IPS DF 6.9 (cell line): ENCODE measurements around the gene PDGFRB.

Source experiments
- DNase-seq: peaks from one replicate; pipeline ENCODE4 v3.0.0-alpha.2; 2013; ENCODE audit warnings: low read depth, low spot score
- H3K27ac ChIP-seq: one replicate; pipeline ENCODE4 v1.5.1; 2013; ENCODE audit warnings: low read length, control low read depth
- H3K27me3 ChIP-seq: 2 replicates; pipeline ENCODE4 v1.6.1; 2013; ENCODE audit warnings: mild to moderate bottlenecking, low read length; ENCODE audit not compliant: control insufficient read depth, insufficient read depth
- H3K36me3 ChIP-seq: 2 replicates; pipeline ENCODE4 v1.6.1; 2013; ENCODE audit warnings: low read length; ENCODE audit not compliant: control insufficient read depth, insufficient read depth
- H3K4me1 ChIP-seq: 2 replicates; pipeline ENCODE4 v1.6.1; 2013; ENCODE audit warnings: low read length; ENCODE audit not compliant: control insufficient read depth, insufficient read depth
- H3K4me3 ChIP-seq: 2 replicates; pipeline ENCODE4 v1.5.1; 2013; ENCODE audit warnings: mild to moderate bottlenecking, low read length
- H3K9me3 ChIP-seq: 2 replicates; pipeline ENCODE4 v1.6.1; 2013; ENCODE audit warnings: low read length, inconsistent platforms; ENCODE audit not compliant: control insufficient read depth, insufficient read depth
- WGBS: extraction: QIAGEN DNeasy Blood & Tissue Kit; methylation state at CpG from one replicate; pipeline ENCODE4 v1.1.7; 2013; ENCODE audit warnings: mixed read lengths, missing lambda C conversion rate; ENCODE audit not compliant: insufficient read length, insufficient coverage; 5-methylcytosine and 5-hydroxymethylcytosine counted together

Gene PDGFRB

GRCh38 chr5:150156027-150156368, 353 bp upstream of the PDGFRB start:
- no peaks in the 10 kb centered on the region for H3K36me3 ChIP-seq
- no peak for DNase-seq
- H3K4me3 ChIP-seq = no peak overlapping the region
- WGBS = no CpG with 5 or more reads among the region's 9 CpGs
- H3K27me3 ChIP-seq = no peaks in the 10 kb centered on the region
- H3K9me3 ChIP-seq = no peaks in the 10 kb centered on the region
- H3K4me1 ChIP-seq = peaks cover 4% of the 10 kb centered on the region; the same call in 1 of the 2 replicates
- H3K27ac ChIP-seq = no peak overlapping the region

- no peak overlapping the region for H3K27ac ChIP-seq
- H3K4me3 ChIP-seq = no peak overlapping the region
- H3K27me3 ChIP-seq = no peaks in the 10 kb centered on the region
- peaks cover 4% of the 10 kb centered on the region; the same call in 1 of the 2 replicates for H3K4me1 ChIP-seq
- WGBS = no CpG with 5 or more reads among the region's 7 CpGs
- no peak for DNase-seq
- no peaks in the 10 kb centered on the region for H3K9me3 ChIP-seq
- no peaks in the 10 kb centered on the region for H3K36me3 ChIP-seq
Observed at GRCh38 chr5:150154618-150155128, 972 bp downstream of the PDGFRB start.

GRCh38 chr5:150153957-150154617, 1.6 kb downstream of the PDGFRB start:
- Histone ChIP-seq H3K27ac (no peak overlapping the region), H3K4me3 (no peak overlapping the region), H3K27me3 (no peaks in the 10 kb centered on the region), H3K4me1 (peaks cover 4% of the 10 kb centered on the region; the same call in 1 of the 2 replicates), H3K36me3 (no peaks in the 10 kb centered on the region), H3K9me3 (no peaks in the 10 kb centered on the region)
- no CpG with 5 or more reads among the region's 9 CpGs for WGBS
- no peak for DNase-seq

GRCh38 chr5:150153483-150153882, 2.2 kb downstream of the PDGFRB start:
- peaks cover 4% of the 10 kb centered on the region; the same call in 1 of the 2 replicates for H3K4me1 ChIP-seq
- DNase-seq = no peak
- no peak overlapping the region for H3K27ac ChIP-seq
- H3K4me3 ChIP-seq = no peak overlapping the region
- no peaks in the 10 kb centered on the region for H3K36me3 ChIP-seq
- WGBS = no CpG with 5 or more reads among the region's 2 CpGs
- H3K9me3 ChIP-seq = no peaks in the 10 kb centered on the region
- H3K27me3 ChIP-seq = no peaks in the 10 kb centered on the region

GRCh38 chr5:150152636-150153462, 2.8 kb downstream of the PDGFRB start:
- WGBS = no CpG with 5 or more reads among the region's 12 CpGs
- Histone ChIP-seq H3K9me3 (no peaks in the 10 kb centered on the region), H3K4me1 (peaks cover 4% of the 10 kb centered on the region; the same call in 1 of the 2 replicates), H3K36me3 (no peaks in the 10 kb centered on the region), H3K27me3 (no peaks in the 10 kb centered on the region), H3K27ac (no peak overlapping the region), H3K4me3 (no peak overlapping the region)
- no peak for DNase-seq

GRCh38 chr5:150149618-150150017, 6.0 kb downstream of the PDGFRB start:
- Histone ChIP-seq H3K4me1 (peaks cover 2% of the 10 kb centered on the region), H3K4me3 (no peak overlapping the region), H3K27ac (no peak overlapping the region), H3K36me3 (no peaks in the 10 kb centered on the region), H3K9me3 (no peaks in the 10 kb centered on the region), H3K27me3 (no peaks in the 10 kb centered on the region)
- no peak for DNase-seq

GRCh38 chr5:150148117-150148927, 7.3 kb downstream of the PDGFRB start:
- H3K27ac ChIP-seq = no peak overlapping the region
- H3K9me3 ChIP-seq = no peaks in the 10 kb centered on the region
- no peak for DNase-seq
- no peak overlapping the region for H3K4me3 ChIP-seq
- peaks cover 5% of the 10 kb centered on the region for H3K4me1 ChIP-seq
- no peaks in the 10 kb centered on the region for H3K36me3 ChIP-seq
- WGBS = no CpG with 5 or more reads among the region's 11 CpGs
- no peaks in the 10 kb centered on the region for H3K27me3 ChIP-seq

- DNase-seq = no peak
- Histone ChIP-seq H3K27me3 (no peaks in the 10 kb centered on the region), H3K9me3 (no peaks in the 10 kb centered on the region), H3K4me3 (no peak overlapping the region), H3K36me3 (no peaks in the 10 kb centered on the region), H3K27ac (no peak overlapping the region), H3K4me1 (peaks cover 5% of the 10 kb centered on the region)
- no CpG with 5 or more reads among the region's 7 CpGs for WGBS
Observed at GRCh38 chr5:150147670-150148069, 8.0 kb downstream of the PDGFRB start.

- Histone ChIP-seq H3K4me1 (peaks cover 5% of the 10 kb centered on the region), H3K9me3 (no peaks in the 10 kb centered on the region), H3K4me3 (no peak overlapping the region), H3K27ac (no peak overlapping the region), H3K36me3 (no peaks in the 10 kb centered on the region), H3K27me3 (no peaks in the 10 kb centered on the region)
- DNase-seq = no peak
- no CpG with 5 or more reads among the region's 14 CpGs for WGBS
Observed at GRCh38 chr5:150146862-150147601, 8.6 kb downstream of the PDGFRB start.

GRCh38 chr5:150146235-150146634, 9.4 kb downstream of the PDGFRB start:
- no peaks in the 10 kb centered on the region for H3K36me3 ChIP-seq
- no peaks in the 10 kb centered on the region for H3K27me3 ChIP-seq
- H3K4me1 ChIP-seq = peaks cover 7% of the 10 kb centered on the region
- no CpG with 5 or more reads among the region's 5 CpGs for WGBS
- H3K9me3 ChIP-seq = no peaks in the 10 kb centered on the region
- no peak overlapping the region for H3K4me3 ChIP-seq
- H3K27ac ChIP-seq = no peak overlapping the region
- no peak for DNase-seq
